ENCODE results near the gene PDS5A.
"Not testable (repeated sequence)": the region's sequence is repeated elsewhere in the genome, so short reads cannot be mapped to it uniquely, and the experiment has no call there.

PDS5A gene

GRCh38 chr4:39976141-39976944, 1.4 kb downstream of the PDS5A start:
- peak; percentile 86 for ATAC-seq
- no peak for TF ChIP-seq BACH2 (CRISPR knock-in tag; IDR thresholded peaks at IDR 0.05; ENCODE audit: borderline replicate concordance)
- no peak for TF ChIP-seq POU6F1 (CRISPR knock-in tag; IDR thresholded peaks at IDR 0.05; ENCODE audit: borderline replicate concordance, low read depth)
- TF ChIP-seq RARB (CRISPR knock-in tag; IDR thresholded peaks at IDR 0.05), result no peak
- no peak for TF ChIP-seq ESRRG (CRISPR knock-in tag; IDR thresholded peaks at IDR 0.05)
- no peak for TF ChIP-seq ZFP3 (CRISPR knock-in tag; IDR thresholded peaks at IDR 0.05)
- TF ChIP-seq OSR1 (CRISPR knock-in tag; IDR thresholded peaks at IDR 0.05), result no peak
- no peak for TF ChIP-seq CSDC2 (CRISPR knock-in tag; IDR thresholded peaks at IDR 0.05)
- no peak for TF ChIP-seq CREB5 (CRISPR knock-in tag; IDR thresholded peaks at IDR 0.05; ENCODE audit: low read depth)

- no peak for ATAC-seq
- TF ChIP-seq ISL1 (CRISPR knock-in tag; IDR thresholded peaks at IDR 0.05), result no peak
- no peak for TF ChIP-seq RARB (CRISPR knock-in tag; IDR thresholded peaks at IDR 0.05)
- no peak for TF ChIP-seq ZC3H10 (CRISPR knock-in tag; IDR thresholded peaks at IDR 0.05)
- no peak for TF ChIP-seq TCF4 (CRISPR knock-in tag; IDR thresholded peaks at IDR 0.05; ENCODE audit: borderline replicate concordance)
- no peak for TF ChIP-seq TSHZ2 (CRISPR knock-in tag; IDR thresholded peaks at IDR 0.05)
- no peak for TF ChIP-seq CREB5 (CRISPR knock-in tag; IDR thresholded peaks at IDR 0.05; ENCODE audit: low read depth)
- no peak for TF ChIP-seq CSDC2 (CRISPR knock-in tag; IDR thresholded peaks at IDR 0.05)
- TF ChIP-seq ZFP3 (CRISPR knock-in tag; IDR thresholded peaks at IDR 0.05), result no peak
- TF ChIP-seq PATZ1 (CRISPR knock-in tag; IDR thresholded peaks at IDR 0.05; ENCODE audit: borderline replicate concordance), result no peak
- TF ChIP-seq SNAI2 (CRISPR knock-in tag; IDR thresholded peaks at IDR 0.05), result no peak
Observed at GRCh38 chr4:39975488-39976089, 2.1 kb downstream of the PDS5A start.

- not testable (repeated sequence) for ATAC-seq
Observed at GRCh38 chr4:39973052-39973451, 4.7 kb downstream of the PDS5A start.

GRCh38 chr4:39970671-39971640, 6.8 kb downstream of the PDS5A start:
- no peak for ATAC-seq
- TF ChIP-seq PATZ1 (CRISPR knock-in tag; IDR thresholded peaks at IDR 0.05; ENCODE audit: borderline replicate concordance) (no peak), ISL1 (CRISPR knock-in tag; IDR thresholded peaks at IDR 0.05) (no peak), ZNF70 (CRISPR knock-in tag; IDR thresholded peaks at IDR 0.05) (no peak), ARNTL (CRISPR knock-in tag; IDR thresholded peaks at IDR 0.05; ENCODE audit: borderline replicate concordance, low read depth) (no peak), ZNF565 (CRISPR knock-in tag; conservative IDR thresholded peaks at IDR 0.05; ENCODE audit: low read depth) (no peak), POU6F1 (CRISPR knock-in tag; IDR thresholded peaks at IDR 0.05; ENCODE audit: borderline replicate concordance, low read depth) (no peak), TOX (CRISPR knock-in tag; IDR thresholded peaks at IDR 0.05; ENCODE audit: borderline replicate concordance) (no peak), ZFP3 (CRISPR knock-in tag; IDR thresholded peaks at IDR 0.05) (no peak), PPARA (CRISPR knock-in tag; IDR thresholded peaks at IDR 0.05; ENCODE audit: borderline replicate concordance) (no peak), ESRRG (CRISPR knock-in tag; IDR thresholded peaks at IDR 0.05) (no peak), RARB (CRISPR knock-in tag; IDR thresholded peaks at IDR 0.05) (no peak), SNAI2 (CRISPR knock-in tag; IDR thresholded peaks at IDR 0.05) (no peak)
